Measurements from ENCODE around the gene ZNF814.
"Not testable (repeated sequence)": the region's sequence is repeated elsewhere in the genome, so short reads cannot be mapped to it uniquely, and the experiment has no call there.

DNA sequence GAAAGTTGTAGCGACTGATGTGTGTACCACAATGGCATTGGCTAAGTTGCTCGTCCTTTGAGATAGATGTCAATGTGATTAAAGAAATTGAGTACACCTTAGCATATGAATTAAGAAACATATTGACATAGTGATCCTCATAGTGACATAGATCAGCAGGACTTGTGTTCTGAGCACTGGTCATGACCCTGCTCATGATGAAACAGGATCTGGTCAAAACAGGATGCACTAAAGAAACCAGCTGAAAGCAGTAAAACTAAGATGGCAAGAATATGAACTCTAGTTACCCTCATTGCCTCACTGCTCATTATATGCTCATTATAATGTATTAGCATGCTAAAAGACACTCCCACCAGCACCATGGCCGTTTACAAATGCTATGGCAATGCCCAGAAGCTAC, 41.7 kb downstream of the ZNF814 start:
- TF ChIP-seq EZH2 (IDR thresholded peaks at IDR 0.05; ENCODE audit: low read depth) = not testable (repeated sequence)
- TF ChIP-seq, protein P1, sequence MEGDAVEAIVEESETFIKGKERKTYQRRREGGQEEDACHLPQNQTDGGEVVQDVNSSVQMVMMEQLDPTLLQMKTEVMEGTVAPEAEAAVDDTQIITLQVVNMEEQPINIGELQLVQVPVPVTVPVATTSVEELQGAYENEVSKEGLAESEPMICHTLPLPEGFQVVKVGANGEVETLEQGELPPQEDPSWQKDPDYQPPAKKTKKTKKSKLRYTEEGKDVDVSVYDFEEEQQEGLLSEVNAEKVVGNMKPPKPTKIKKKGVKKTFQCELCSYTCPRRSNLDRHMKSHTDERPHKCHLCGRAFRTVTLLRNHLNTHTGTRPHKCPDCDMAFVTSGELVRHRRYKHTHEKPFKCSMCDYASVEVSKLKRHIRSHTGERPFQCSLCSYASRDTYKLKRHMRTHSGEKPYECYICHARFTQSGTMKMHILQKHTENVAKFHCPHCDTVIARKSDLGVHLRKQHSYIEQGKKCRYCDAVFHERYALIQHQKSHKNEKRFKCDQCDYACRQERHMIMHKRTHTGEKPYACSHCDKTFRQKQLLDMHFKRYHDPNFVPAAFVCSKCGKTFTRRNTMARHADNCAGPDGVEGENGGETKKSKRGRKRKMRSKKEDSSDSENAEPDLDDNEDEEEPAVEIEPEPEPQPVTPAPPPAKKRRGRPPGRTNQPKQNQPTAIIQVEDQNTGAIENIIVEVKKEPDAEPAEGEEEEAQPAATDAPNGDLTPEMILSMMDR (conservative IDR thresholded peaks at IDR 0.05) = not testable (repeated sequence)

Data from PC-9 (cell line).